KBM-7 (cell line): Measurements from ENCODE around the gene CXCR5.
A peak's percentile ranks its signal among the peaks of the same experiment; 100 is the strongest.

ENCODE experiments used
- DNase-seq: peaks from one replicate; pipeline ENCODE4 v3.0.0-alpha.2; 2015
- in situ Hi-C: fragments of 300-500 bp; cut with MboI; formaldehyde crosslinking; loops from 2 replicates; pipeline ENCODE4 v1.14.3; 2020; ENCODE audit warnings: low sequenced_read_pairs, low pct_unique_long_range_greater_than_20kb, mixed read lengths

The CXCR5 gene

DNA sequence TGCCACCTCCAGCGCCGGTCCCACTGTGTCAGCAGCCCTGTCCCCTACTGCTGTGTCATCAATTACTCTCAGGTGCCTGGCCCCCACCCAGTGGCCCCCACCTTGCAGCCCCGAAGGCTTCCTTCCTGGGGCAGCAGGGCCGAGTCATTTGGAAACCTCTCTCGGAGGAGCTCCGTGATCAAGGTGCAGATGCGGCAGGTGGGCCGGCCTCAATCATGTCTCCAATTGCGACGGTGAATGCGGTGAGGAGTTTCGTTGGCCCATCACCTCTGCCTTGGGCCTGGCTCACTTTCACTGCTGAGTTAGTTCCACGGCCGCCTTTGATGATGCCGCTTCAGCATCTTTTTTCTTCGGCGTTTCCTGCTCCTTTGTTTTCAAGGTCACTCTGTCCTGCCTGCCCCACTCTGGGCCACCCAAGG is 11.3 kb upstream of the CXCR5 start:
- no peak for DNase-seq
- in situ Hi-C loops, result no loop called here

GRCh38 chr11:118873804-118874203 is 9.9 kb upstream of the CXCR5 start:
- DNase-seq, result no peak
- in situ Hi-C loops, result no loop called here

- no peak for DNase-seq
- in situ Hi-C loops, result no loop called here
These were observed 7.4 kb upstream of the CXCR5 start for GRCh38 chr11:118876286-118876685.

DNA sequence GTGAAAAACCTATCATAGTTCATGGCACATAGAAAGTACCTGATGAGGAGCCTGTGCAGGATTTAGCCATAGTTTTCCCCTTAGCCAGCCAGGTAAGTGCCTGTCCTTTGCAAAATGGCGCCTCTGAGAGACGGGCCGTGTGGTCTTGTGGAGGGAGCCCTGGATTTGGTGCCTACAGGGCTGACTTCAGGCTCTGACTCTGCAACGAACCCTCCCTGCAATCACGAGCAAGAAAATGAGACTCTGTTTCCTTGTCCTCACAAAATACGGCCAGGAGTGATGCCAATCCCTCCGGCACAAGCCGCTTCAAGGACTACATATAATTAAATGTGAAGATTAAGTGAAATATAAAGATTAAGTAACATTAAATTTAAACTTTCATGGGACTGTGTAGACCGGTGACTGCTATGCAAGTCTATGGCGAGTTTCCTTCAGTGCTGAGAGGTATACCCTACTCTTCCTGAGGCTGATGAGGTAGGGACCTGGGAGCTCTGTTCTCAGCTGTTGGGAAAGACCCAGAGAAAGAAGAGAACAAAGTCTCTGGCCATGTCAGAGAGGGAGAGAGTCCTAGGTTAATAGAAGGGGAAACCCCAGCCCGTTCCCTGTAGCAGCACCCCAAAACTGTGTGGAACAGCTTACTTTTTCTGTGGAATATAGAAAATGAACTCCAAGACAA is 6.1 kb upstream of the CXCR5 start:
- no peak for DNase-seq
- in situ Hi-C loops, result no loop called here

DNA sequence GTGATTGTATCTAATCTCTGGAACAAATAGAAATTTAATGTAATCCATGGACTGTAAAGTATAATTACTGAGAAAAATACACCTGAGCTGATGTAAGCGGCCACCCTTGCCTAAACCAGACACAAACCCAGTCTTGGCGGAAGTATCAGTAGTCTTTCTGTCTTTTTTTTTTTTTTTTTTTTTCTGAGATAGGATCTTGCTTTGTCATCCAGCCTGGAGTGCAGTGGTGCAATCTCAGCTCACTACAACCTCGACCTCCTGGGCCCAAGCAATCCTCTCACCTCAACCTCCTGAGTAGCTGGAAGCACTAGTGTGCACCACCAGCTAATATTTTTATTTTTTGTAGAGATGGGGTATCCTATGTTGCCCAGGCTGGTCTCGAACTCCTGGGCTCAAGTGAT is 5.5 kb upstream of the CXCR5 start:
- no peak for DNase-seq
- in situ Hi-C loops, result no loop called here

GRCh38 chr11:118881228-118881627 is 2.5 kb upstream of the CXCR5 start:
- DNase-seq, result no peak
- in situ Hi-C loops, result no loop called here

- in situ Hi-C loops, result no loop called here
These were observed 1.2 kb upstream of the CXCR5 start for GRCh38 chr11:118882491-118882890.

DNA sequence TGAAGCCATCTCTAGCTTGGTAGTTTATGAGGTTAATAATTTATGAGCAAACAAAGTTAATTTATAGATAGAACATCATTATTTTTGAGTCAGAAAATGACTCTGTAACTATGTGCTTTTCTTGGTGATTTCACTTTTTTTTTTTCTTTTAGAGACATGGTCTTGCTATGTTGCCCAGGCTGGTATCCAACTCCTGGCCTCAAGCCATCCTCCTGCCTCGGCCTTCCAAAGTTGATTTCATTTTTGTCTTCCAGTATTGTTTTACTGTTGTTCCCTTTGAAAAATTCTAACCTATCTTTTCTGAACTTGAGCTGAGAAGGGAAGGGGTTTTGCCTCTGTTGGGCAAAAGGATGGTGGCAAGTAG is 706 bp upstream of the CXCR5 start:
- no peak for DNase-seq
- in situ Hi-C loops, result no loop called here

More at GRCh38 chr11:118882491-118882890, 1.2 kb upstream of the CXCR5 start:
- DNase-seq, result peak; percentile 87

DNA sequence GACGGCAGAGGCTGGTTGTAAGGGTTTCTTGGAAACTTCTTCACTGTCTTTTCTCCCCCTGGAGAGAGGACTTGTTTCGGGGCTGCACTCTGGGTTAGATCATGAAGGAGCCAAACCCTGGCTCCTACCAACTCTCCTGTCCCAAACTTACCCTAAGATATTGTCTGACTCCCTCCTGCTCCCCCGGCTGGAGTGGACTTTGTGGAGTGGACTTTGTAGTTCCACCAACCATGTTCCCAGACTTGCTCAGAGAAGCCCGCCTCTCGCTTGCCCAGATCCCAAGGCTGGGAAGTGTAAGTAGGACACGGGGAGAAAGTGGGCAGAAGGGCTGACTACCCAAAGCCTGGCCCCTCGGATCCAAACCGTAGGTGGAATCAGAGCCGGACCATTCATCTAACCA is 1.2 kb downstream of the CXCR5 start:
- in situ Hi-C loops, result no loop called here
- no peak for DNase-seq

DNA sequence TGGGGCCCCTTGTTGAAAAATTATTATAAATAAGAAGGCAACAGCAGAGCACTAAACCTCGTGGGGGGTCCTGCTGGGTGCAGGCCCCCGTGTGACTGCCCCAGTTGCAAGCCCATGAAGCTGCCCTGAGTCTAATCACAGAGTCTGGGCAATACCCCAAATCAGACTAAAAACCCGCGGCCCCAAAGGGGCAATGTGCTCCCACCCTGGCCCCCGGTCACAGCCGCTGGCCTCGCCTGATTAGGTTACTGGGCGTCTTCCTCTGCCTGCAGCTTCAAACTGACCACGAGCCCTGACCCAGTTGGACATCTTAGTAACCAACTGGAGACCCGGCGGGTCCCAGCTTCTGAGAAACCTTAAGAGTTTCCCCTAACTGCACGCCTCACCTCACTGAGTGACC is 1.6 kb downstream of the CXCR5 start:
- in situ Hi-C loops, result no loop called here
- DNase-seq, result no peak

GRCh38 chr11:118885831-118886565 is 2.3 kb downstream of the CXCR5 start:
- no peak for DNase-seq
- in situ Hi-C loops, result no loop called here

- no peak for DNase-seq
- in situ Hi-C loops, result no loop called here
These were observed 3.0 kb downstream of the CXCR5 start for GRCh38 chr11:118886681-118887111.

DNA sequence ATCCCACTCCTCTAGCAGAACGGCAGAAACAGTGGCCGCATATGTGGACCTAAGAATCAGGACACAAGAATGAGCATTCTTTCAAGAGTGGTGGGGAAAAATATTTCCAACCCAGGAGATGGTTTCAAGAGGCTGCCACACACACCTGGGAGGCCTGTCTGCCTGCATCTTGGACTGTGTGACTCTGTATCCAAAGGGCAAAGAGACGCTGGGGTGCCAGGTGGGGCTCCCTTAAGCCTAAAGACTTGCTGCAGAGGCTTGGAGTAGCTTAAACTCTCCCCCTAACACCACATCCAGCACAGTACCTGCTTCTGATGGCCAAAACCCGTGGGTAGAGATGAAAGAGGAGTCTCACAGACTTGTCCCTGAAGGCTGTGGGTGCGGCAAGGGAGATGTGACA is 3.5 kb downstream of the CXCR5 start:
- in situ Hi-C loops, result no loop called here
- DNase-seq, result no peak

DNA sequence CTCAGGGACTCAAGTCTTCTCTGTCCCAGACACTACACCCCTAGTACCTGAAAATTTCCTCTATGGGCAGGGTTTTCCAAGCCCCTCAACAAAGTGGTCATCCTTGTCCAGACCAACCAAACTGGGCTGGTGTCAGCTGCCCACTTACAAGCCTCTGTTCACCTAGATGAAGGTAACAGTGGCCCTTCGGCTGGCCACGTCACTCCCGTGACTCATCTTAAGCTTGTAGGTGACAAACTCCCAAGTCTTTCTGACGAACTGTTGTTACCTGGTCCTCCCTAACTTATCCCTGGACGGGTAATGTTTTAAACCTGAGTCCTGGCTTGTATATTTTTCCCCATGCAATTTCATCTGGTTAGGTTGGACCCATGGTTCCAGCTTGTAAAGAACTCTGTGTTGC is 4.7 kb downstream of the CXCR5 start:
- DNase-seq, result no peak
- in situ Hi-C loops, result no loop called here

- in situ Hi-C loops, result no loop called here
- no peak for DNase-seq
These were observed 6.1 kb downstream of the CXCR5 start for GRCh38 chr11:118889797-118890196.

- in situ Hi-C loops, result no loop called here
- DNase-seq, result no peak
These were observed 8.8 kb downstream of the CXCR5 start for GRCh38 chr11:118892514-118892913.

DNA sequence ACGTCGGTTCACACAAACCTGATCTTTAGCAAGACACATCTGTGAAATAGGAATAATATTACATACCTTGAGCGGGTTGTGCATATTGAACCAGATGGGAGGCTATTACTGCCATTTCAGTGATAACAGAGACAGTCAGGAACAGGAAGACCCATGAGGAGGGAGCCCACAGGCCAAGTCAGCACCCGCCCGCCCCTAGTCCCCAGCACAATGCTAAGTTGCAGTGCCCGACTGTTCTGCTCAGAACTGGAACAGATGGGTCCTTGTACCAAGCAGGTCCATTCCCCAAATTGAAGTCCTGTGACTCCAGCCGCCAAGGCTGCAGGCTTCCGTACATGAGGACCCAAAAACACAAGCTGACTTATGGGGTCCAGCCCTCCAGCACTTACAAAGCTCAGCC is 9.3 kb downstream of the CXCR5 start:
- in situ Hi-C loops, result no loop called here
- no peak for DNase-seq

DNA sequence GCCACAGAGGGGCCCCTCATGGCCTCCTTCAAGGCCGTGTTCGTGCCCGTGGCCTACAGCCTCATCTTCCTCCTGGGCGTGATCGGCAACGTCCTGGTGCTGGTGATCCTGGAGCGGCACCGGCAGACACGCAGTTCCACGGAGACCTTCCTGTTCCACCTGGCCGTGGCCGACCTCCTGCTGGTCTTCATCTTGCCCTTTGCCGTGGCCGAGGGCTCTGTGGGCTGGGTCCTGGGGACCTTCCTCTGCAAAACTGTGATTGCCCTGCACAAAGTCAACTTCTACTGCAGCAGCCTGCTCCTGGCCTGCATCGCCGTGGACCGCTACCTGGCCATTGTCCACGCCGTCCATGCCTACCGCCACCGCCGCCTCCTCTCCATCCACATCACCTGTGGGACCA is 10.0 kb downstream of the CXCR5 start:
- no peak for DNase-seq
- in situ Hi-C loops, result no loop called here

- in situ Hi-C loops, result no loop called here
- DNase-seq, result no peak
These were observed 10.5 kb downstream of the CXCR5 start for GRCh38 chr11:118894192-118894591.

- in situ Hi-C loops, result no loop called here
These were observed 11.7 kb downstream of the CXCR5 start for GRCh38 chr11:118895093-118896039.

More at GRCh38 chr11:118895093-118896039, 11.7 kb downstream of the CXCR5 start:
- DNase-seq, result no peak
